GM23248 (cell line): ENCODE results near the gene WDR59.

Experiments
- EZH2 ChIP-seq: fragments of 200-600 bp; sonication (generic); IDR thresholded peaks from 2 replicates; pipeline ENCODE4 v1.6.1; 2018; ENCODE audit warnings: antibody characterized with exemption, mild to moderate bottlenecking; ENCODE audit not compliant: insufficient read depth, poor library complexity, severe bottlenecking
- EZH2phosphoT487 ChIP-seq: fragments of 200-600 bp; sonication (generic); IDR thresholded peaks from 2 replicates; pipeline ENCODE4 v1.6.1; 2018; ENCODE audit warnings: antibody characterized with exemption, moderate library complexity, mild to moderate bottlenecking, low read depth; ENCODE audit not compliant: insufficient read depth

- TF ChIP-seq EZH2: no peak
- TF ChIP-seq EZH2phosphoT487: no peak
Measured at GRCh38 chr16:74949309-74949708, 35.6 kb downstream of the WDR59 start.
